Keratinocyte (primary cell): ENCODE results near the gene ARID1B.

Experiments
- EZH2 ChIP-seq: IDR thresholded peaks from one replicate; pipeline ENCODE4 v1.6.1; 2012; ENCODE audit warnings: inconsistent platforms, mild to moderate bottlenecking, low read length, moderate library complexity
- TF ChIP-seq, protein P1 (sequence below), 3 experiments: IDR thresholded peaks in 1 of 3; conservative IDR thresholded peaks in 1 of 3; optimal IDR thresholded peaks in 1 of 3; 2 replicates in 2 of 3; 3 replicates in 1 of 3; pipeline versions ENCODE3 to v1.5.1; 2011; ENCODE audit warnings: low read length in 3 of 3, mild to moderate bottlenecking in 3 of 3, moderate library complexity in 2 of 3, control low read depth in 1 of 3, inconsistent platforms in 1 of 3; ENCODE audit not compliant: insufficient read depth in 2 of 3; ENCODE audit errors: extremely low read depth in 1 of 3

DNA sequence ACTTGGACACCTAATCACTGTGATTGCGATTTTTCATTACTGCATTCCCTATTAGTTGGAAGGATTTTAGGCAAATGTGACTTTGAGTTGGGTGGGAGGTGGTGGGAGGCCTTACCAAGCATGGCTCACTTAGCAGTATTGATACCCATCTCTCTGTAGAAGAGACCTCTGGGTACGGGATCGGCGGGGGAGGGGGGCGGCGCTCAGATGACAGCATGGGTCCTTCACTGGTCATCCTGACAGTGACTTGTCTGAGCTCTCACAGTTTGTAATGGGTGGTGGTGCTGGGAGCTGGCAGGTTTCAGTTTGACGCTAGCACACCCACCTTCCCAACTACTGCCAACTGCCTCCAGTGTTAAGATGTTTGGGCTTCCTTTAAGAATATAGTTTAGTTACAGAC is 231.4 kb downstream of the ARID1B start:
- TF ChIP-seq EZH2: no peak
- TF ChIP-seq, protein P1, sequence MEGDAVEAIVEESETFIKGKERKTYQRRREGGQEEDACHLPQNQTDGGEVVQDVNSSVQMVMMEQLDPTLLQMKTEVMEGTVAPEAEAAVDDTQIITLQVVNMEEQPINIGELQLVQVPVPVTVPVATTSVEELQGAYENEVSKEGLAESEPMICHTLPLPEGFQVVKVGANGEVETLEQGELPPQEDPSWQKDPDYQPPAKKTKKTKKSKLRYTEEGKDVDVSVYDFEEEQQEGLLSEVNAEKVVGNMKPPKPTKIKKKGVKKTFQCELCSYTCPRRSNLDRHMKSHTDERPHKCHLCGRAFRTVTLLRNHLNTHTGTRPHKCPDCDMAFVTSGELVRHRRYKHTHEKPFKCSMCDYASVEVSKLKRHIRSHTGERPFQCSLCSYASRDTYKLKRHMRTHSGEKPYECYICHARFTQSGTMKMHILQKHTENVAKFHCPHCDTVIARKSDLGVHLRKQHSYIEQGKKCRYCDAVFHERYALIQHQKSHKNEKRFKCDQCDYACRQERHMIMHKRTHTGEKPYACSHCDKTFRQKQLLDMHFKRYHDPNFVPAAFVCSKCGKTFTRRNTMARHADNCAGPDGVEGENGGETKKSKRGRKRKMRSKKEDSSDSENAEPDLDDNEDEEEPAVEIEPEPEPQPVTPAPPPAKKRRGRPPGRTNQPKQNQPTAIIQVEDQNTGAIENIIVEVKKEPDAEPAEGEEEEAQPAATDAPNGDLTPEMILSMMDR (optimal IDR thresholded peaks at IDR 0.05 in 1 of 3, IDR thresholded peaks at IDR 0.05 in 1 of 3, conservative IDR thresholded peaks at IDR 0.05 in 1 of 3; ENCODE audit: extremely low read depth in 1 of 3, insufficient read depth in 2 of 3, low read length in 3 of 3): no peak
